ENCODE results near the gene MTSS2. TPM values are rescaled to one million over a fixed set of nuclear protein-coding genes. Genes with fewer than 3 reads are reported as not detected.

Gene MTSS2
- total RNA-seq, 1 donor: 97.6 TPM

DNA sequence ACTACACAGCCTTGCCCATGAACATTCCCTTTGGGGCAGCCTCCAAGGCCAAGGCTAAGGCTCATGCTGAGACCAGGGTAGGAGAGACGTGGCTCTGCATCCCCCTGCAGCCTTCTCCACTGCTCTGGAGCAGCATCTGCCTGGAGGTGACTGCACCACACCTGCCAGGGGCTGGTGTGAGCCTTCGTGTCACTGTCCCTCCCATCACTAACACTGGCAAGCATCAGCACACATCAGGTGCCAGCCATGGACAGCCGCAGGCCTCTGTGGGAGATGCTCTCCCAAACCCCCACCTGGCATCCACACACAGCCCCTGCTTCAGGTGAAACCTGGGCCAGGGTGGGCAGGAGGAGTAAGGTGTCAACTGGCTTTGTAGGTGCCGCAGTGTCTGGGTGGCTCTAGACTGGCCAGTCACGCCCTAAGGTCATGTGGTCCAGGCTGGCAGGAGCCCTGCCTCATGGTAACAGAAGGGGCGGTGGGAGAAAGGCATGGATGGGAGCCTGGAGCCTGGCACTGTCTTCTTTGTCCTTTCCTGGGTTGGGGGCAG, 18.1 kb upstream of the MTSS2 start:
- no peak for TF ChIP-seq CTCF (IDR thresholded peaks at IDR 0.05; ENCODE audit: insufficient read depth, low read depth, low read length)
- no peak overlapping the region for H3K4me3 ChIP-seq (ENCODE audit: low read depth, low read length)
- no peak for DNase-seq (ENCODE audit: low read depth)

DNA sequence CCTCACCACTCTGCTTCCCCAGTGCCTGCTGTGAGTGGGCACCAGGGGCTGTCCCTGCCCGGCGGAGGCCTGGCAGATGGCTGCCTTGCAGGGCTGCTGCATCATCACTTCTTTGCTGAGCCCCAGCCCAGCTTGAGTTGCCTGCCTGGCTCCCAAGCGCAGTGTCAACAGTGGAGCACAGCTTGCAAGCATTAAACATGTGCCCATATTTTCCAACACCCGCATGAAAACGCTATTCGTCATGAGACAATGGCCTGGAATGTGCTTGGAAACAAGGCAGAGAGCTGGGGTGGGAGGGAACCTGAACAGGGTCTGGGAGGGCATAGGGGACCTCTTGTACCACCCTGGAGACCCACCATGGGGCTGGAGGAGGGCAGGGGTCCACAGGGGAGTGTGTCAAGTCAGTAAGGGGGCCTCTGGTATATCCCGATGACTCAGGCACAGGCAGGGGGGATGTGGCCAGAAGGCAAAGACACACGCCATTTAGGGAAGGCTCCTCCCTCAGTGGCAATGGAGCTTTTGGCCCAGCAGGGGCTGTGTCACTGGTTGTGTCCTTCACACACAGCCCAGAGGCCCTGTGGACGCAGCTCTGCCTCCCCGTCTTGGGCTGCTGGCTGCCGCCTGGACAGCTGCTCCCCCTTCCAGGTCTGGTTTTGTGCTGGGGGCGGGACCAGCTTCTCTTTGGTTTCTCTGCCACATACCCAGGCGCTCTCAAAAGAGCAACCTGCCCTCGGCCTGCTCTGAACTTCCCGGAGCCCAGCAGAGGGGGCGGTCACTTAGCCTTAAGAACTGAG, 17.4 kb upstream of the MTSS2 start:
- H3K4me3 ChIP-seq (ENCODE audit: low read depth, low read length): no peak overlapping the region
- TF ChIP-seq CTCF (IDR thresholded peaks at IDR 0.05; ENCODE audit: insufficient read depth, low read depth, low read length): peak; percentile 43
- peak; percentile 86 for DNase-seq (ENCODE audit: low read depth)

GRCh38 chr16:70702624-70703023, 16.8 kb upstream of the MTSS2 start:
- no peak for TF ChIP-seq CTCF (IDR thresholded peaks at IDR 0.05; ENCODE audit: insufficient read depth, low read depth, low read length)
- no peak overlapping the region for H3K4me3 ChIP-seq (ENCODE audit: low read depth, low read length)
- DNase-seq (ENCODE audit: low read depth): no peak

GRCh38 chr16:70701998-70702397, 16.1 kb upstream of the MTSS2 start:
- TF ChIP-seq CTCF (IDR thresholded peaks at IDR 0.05; ENCODE audit: insufficient read depth, low read depth, low read length): no peak
- no peak overlapping the region for H3K4me3 ChIP-seq (ENCODE audit: low read depth, low read length)
- DNase-seq (ENCODE audit: low read depth): no peak

- H3K4me3 ChIP-seq (ENCODE audit: low read depth, low read length): no peak overlapping the region
- no peak for TF ChIP-seq CTCF (IDR thresholded peaks at IDR 0.05; ENCODE audit: insufficient read depth, low read depth, low read length)
- no peak for DNase-seq (ENCODE audit: low read depth)
Observed at GRCh38 chr16:70701596-70701995, 15.7 kb upstream of the MTSS2 start.

DNA sequence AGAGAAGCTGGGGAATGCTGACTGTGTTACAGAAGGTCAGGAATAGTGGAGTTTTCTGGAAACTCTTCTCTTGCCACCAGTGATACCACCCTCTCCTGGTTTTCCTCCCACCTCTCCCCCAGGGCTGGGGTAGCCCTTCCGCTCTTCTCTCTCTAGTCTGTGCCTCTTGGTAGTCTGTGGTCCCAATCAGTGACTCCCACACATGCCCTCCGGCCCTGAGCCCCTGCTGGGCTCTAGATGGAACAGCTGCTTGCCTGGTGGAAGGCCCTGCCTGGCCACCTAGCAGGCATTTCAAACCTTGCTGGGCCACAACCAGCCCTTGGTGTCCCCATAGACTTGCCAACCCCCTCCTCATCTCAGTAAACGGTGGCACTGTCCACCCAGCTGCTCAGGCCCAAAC, 15.2 kb upstream of the MTSS2 start:
- no peak for TF ChIP-seq CTCF (IDR thresholded peaks at IDR 0.05; ENCODE audit: insufficient read depth, low read depth, low read length)
- no peak for DNase-seq (ENCODE audit: low read depth)

More for the DNA sequence above, 15.2 kb upstream of the MTSS2 start:
- no peak overlapping the region for H3K4me3 ChIP-seq (ENCODE audit: low read depth, low read length)

All from fibroblast of villous mesenchyme (primary cell).